Fibroblast of gingiva (primary cell): Measurements from ENCODE around the gene AMBRA1.
A peak's percentile ranks its signal among the peaks of the same experiment; 100 is the strongest.

Experiments used
- DNase-seq: peaks from one replicate; pipeline ENCODE4 v3.0.0-alpha.2; 2011; ENCODE audit warnings: low read depth

AMBRA1 gene, protein sequence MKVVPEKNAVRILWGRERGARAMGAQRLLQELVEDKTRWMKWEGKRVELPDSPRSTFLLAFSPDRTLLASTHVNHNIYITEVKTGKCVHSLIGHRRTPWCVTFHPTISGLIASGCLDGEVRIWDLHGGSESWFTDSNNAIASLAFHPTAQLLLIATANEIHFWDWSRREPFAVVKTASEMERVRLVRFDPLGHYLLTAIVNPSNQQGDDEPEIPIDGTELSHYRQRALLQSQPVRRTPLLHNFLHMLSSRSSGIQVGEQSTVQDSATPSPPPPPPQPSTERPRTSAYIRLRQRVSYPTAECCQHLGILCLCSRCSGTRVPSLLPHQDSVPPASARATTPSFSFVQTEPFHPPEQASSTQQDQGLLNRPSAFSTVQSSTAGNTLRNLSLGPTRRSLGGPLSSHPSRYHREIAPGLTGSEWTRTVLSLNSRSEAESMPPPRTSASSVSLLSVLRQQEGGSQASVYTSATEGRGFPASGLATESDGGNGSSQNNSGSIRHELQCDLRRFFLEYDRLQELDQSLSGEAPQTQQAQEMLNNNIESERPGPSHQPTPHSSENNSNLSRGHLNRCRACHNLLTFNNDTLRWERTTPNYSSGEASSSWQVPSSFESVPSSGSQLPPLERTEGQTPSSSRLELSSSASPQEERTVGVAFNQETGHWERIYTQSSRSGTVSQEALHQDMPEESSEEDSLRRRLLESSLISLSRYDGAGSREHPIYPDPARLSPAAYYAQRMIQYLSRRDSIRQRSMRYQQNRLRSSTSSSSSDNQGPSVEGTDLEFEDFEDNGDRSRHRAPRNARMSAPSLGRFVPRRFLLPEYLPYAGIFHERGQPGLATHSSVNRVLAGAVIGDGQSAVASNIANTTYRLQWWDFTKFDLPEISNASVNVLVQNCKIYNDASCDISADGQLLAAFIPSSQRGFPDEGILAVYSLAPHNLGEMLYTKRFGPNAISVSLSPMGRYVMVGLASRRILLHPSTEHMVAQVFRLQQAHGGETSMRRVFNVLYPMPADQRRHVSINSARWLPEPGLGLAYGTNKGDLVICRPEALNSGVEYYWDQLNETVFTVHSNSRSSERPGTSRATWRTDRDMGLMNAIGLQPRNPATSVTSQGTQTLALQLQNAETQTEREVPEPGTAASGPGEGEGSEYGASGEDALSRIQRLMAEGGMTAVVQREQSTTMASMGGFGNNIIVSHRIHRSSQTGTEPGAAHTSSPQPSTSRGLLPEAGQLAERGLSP (N-terminal part only)

DNA sequence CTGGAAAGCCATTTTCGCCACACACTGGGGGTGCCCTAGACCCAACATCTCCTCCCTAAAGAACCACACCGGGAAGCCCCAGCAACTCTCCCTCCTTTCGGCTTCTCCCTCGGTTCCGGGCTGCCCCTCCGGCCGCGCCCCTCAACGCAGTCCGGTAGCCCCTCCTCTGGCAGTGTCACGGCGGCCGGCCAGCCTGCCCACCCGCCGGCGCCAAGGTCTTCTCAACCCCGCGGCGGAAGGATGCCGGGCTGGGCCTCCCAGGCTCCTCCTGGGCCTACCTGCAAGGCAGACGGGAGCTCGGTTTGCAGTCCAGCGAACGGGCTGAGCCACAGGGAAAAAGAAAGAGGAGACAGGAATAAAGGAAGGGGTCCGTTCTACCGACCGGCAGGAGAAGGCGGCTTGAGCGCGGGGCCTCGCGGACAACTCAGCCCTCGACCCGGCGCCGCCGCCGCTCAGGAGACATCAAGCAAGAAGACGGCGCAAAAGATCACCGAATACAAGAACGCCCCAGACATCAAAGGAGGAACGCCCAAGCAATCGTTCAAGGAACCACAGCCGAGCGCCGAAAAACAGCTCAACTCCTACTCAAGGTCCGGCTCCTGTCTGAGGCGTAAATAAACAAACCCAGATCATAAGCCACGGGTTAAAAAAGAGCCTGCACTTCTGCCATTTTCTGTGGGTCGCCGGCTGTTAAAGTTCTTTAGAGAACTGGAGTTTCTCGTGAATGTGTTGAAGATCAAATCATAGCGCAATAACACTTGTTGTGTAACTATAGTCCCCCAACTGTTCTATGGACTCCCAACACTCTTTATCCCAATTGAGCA lies at the start of gene AMBRA1:
AMBRA1 (minus strand) TSS at position 474 of the 824 bp plus-strand sequence. CDS start 45,643 bp downstream, outside the sequence.
- peak; percentile 91 for DNase-seq

DNA sequence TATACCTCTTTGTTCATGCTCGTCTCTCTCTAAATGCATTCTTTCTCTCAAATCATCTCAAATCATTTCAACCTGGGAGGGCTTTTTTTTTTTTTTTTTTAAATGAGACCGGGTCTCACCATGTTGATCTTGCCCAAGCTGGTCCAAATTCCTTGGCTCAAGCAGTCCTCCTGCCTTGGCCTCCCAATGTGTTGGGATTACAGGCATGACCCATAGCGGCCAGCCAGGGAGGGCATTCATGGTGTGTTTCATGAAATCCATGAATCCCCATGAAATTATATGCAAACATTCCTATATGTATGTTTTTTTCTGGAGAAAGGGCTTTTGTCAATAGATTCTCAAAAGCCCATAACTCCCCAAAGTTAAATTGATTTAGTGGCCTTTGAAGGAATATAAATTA lies 49.7 kb upstream of the AMBRA1 start:
- DNase-seq, result no peak

DNA sequence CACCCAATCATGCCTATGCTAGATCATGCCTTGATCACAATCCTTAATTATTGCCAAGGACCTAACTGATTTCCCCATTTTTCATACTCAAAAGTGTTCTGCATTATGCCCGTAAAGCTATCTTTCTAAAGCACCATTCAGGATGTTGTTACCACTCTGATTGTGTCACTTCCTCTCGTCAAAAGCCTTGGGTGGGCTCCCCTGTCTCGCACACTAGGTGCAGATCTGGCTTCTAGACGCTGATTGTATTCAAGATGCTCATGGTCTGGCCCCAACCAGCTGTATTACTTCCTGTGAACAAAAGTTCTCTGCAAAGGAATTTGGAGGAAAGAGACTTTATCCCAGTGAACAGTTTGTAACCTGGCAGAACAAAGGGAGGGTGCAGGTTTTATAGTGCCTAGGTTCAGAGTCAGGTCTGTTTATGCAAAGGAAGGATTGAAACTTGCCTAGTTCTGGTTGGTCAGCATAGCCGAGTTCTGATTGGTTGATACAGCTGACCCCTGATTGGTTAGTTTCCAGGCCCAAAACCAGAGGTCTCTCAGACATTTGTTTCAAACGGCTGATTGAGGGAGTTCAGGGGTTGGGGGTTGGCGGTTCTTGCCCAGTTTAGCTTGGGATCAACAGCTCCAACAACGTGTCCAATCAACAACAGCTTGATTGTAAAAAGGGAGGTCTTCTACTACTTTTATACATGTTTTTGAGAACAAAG lies 49.0 kb upstream of the AMBRA1 start:
- no peak for DNase-seq

DNA sequence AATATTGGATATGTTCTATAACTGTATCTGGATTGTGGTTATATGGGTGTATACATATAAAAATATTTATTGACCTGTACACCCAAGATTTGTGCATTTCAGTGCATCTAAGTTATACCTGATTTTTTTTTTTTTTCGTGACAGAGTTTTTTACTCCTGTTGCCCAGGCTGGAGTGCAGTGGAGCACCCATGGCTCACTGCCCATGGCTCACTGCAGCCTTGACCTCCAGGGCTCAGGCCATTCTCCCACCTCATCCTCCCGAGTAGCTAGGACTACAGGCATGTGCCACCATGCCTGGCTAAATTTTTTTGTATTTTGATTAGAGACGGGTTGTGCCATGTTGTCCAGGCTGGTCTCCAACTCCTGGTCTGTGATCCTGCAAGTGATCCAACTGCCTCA lies 47.8 kb upstream of the AMBRA1 start:
- no peak for DNase-seq

DNA sequence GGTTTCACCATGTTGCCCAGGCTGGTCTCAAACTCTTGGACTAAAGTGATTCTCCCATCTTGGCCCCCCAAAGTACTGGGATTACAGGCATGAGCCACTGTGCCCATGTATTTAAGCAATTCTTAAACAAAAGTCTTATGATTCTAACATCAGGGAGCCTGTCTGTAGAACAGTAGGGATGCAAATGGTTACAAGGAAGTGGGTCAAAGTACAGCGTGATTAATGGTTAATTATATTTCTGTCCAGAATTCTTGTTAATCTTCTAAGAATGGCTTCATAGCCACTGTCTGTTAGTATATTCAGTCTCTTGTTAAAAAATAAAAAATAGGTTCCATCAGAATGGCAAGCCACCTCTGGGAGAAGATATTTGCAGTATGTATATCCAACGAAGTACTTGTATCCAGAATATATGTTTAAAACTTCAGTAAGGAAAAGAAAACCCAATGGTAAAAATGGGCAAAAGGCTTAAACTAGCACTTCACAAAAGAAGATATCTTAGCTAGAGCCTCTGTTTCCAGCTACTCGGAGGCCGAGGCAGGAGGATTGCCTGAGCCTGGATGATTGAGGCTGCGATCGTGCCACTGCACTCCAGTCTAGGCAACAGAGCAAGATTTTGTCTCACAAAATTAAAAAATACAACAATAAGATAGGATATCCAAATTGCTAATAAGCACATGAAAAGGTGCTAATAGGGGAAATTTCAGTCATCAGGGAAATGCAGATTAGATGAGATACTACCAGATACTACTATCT lies 46.4 kb upstream of the AMBRA1 start:
- no peak for DNase-seq

DNA sequence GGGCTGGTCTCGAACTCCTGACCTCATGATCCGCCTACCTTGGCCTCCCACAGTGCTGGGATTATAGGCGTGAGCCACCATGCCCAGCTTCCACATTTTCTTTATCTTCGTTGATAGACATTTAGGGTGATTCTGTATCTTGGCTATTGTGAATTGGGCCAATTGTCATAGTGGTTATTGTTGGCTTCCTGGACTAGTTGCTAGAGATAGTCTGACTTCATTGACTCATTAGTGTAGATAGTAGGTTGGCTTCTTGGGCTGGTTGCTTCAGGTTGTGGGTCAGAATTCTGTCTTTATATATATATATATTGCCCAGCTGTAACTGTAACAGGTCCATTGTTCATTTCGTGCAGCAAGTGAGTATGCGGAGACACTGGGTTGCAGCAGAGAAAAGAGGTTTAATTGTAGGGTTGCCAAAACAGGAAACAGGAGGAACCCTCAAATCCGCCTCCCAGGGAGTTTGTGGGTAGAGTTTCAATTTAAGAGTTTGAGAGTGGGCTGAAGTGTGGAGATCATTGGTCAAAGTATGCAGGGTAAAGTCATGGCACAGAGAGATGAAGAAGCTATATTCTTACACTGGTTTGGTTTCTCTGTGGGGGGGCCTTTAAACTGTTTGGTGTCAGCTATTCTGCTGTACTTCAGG lies 45.5 kb upstream of the AMBRA1 start:
- DNase-seq, result no peak

DNA sequence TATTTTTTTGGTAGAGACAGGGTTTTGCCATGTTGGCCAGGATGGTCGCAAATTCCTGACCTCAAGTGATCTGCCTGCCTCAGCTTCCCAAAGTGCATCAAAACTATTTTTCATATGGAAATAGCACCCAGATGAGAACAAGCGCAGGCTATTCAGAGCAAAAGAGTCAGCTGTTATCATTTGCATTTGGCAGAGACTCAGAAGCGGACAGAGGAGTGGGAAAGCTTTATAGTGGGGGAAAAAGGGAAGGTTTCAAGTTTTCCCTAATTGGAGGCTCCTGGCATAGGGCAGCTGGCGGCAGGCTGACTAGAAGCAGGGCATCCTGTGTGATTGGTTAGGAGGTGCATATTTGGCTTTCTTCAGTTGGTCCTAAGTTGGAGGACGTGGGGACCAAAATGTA lies 43.7 kb upstream of the AMBRA1 start:
- DNase-seq, result no peak

DNA sequence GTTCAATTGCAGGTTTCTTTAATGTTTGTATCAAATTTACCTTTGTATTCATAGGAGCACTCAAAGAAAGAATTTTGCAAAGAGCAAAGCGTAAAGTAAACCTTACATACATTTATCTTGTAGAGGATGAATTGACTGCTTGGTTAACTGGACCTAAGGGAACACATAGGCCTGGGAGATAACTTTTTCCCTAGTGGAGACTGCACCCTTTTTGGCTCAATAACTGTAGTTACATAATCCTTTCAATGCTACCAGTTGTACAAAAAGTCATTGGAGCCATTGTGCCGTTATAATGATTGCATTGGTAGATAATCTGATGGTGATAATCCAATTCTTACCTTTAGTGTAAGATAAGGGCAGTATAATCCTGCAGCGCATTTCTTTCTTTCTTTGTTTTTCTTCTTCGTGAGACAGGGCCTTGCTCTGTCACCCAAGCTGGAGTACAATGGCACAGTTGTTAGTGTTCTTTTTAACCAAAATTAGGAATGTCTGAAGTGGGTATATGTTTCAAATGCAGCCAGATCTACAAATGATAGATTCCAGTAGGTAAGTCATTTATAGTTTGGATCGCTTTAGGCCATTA lies 41.8 kb upstream of the AMBRA1 start:
- no peak for DNase-seq

DNA sequence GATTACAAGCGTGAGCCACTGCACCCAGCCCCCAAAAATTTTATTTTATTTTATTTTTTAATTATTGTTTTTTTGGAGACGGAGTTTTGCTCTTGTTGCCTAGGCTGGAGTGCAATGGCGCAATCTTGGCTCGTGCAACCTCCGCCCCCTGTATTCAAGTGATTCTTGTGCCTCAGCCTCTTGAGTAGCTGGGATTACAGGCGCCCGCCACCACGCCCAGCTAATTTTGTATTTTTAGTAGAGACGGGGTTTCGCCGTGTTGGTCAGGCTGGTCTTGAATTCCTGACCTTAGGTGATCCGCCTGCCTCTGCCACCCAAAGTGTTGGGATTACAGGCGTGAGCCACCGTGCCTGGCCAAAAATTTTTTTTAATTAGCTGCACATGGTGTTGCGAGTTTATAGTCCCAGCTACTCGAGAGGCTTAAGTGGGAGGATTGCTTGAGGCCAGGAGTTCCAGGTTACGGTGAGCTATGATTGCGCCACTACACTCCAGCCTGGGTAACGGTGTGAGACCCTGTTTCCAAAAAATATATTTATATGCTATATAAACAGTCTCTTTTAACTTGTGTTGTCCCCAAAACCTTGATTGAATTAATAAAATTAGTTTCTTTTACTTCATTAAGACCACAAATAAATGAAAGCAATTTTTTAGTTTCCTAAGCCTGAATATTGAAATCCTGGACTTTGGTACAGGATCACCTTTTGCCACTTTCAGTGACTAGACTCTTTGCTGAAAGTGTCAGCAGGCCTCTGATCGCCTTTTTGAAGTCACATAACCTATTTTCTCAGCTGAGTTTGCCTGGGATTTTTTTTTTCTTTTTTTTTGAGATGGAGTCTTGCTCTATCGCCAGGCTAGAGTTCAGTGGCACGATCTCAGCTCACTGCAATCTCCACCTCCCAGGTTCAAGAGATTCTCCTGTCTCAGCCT lies 39.7 kb upstream of the AMBRA1 start:
- no peak for DNase-seq

DNA sequence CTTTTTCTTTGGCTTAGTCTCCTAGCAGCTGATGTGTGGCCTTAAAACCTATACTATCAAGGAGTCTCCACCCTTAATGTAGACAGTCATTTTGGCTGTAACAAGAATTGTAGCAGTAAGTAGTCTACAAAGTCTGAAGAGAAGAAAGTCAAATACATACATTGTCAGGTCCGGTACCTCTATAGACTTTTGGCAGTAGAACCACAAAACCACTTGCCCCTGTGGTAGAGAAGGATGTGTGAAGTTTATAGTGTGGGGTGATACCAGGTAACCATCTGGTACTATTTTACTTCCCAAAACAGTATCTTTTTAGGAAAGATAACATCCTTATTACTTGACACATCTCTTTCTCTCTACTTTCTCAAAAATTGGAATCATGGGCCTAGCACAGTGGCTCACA lies 38.7 kb upstream of the AMBRA1 start:
- DNase-seq, result no peak

DNA sequence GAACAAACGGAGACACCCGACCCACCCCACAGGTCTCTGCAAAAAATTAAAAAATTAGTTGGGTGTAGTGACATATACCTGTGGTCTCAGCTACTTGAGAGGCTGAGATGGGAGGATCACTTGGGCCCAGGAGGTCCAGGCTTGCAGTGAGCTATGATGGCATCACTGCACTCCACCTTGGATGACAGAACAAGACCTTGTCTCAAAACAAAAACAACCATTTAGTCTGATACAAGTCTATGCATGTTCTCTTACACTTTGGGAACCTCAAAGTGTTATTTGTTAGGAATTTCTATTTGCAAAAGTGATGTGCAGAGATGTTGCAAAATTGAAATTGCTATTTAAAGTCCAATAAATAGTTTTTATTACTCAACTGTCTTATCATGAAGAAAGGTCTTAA lies 37.9 kb upstream of the AMBRA1 start:
- no peak for DNase-seq

DNA sequence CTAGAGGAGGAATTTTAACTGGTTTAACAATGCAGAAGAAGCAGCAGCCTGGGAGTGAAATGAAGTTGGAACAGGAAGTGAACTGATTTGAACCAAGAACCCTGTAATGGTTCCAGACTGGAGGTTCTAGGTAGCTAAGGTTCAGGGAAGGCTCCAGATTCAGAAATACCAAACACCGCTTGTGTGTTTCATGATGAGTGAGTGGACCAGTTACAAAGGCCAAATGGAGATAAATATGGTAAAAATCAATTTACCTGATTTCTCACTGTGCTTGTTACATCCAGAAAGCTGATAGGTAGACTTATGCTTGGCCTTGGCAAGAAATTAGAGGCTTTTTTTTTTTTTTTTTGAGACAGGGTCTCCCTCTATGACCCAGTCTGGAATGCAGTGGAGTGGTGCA lies 36.4 kb upstream of the AMBRA1 start:
- DNase-seq, result no peak

DNA sequence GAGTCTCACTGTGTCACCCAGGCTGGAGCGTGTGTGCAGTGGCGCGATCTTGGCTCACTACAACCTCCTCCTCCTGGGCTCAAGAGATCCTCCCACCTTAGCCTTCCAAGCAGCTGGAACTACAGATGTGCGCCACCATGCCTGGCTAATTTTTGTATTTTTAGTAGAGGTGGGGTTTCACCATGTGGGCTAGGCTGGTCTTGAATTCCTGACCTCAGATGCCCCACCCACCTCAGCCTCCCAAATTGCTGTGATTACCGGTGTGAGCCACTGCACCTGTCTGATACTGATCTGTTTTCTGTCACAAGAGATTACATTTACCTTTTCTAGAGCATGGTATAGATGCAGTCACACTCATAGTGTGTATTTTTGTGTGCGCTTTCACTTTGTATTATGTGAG lies 35.1 kb upstream of the AMBRA1 start:
- no peak for DNase-seq

DNA sequence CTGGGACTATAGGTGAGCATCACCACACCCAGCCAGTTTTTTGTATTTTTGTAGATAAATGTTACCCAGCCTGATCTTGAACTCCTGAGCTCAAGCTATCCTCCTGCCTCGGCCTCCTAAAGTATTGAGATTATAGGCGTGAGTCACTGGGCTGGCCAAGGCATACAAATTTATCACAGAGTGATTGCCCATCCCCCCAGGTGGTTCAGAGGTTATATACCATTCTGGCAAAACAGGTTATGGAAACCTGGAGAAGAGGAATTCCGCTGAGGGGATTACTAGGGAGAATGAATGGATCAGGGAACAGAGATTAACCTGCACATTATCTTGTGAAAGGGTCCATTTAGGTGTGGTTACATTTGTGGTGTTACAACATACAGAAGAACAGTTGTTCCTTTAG lies 31.6 kb upstream of the AMBRA1 start:
- DNase-seq, result no peak

DNA sequence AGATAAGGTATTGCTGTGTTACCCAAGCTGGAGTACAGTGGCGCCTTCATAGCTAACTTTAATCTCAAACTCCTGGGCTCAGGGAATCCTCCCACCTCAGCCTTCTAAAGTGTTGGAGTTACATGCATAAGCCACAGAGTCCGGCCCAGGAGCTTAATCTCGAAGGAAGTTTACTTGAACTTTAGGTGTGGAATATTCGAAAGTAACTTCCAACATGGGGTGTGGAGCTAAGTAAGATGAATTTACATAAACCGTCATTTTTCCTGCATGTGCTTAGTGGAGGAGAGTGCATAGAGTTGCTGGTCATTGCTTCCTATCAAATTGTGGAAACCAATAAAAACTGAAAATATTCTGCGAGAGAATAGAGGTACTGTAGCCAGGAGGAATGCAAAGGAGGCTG lies 25.0 kb upstream of the AMBRA1 start:
- no peak for DNase-seq

DNA sequence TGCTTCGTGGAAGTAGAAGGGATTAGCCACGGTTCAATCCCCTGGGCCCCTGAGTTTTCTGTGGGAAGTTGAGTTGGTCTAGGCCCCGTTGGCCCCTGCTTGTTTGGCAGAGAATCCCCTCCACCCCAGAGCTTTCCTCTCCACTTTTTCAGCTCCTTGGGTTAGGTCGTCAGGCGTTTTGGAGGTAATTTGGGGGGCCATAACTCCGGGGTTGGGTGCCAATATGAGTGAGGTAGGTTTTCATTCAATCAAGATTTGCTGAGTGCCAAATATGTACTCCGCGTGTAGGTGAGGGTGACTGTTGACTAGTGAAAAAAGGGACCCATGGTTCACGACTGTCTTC lies 24.1 kb upstream of the AMBRA1 start:
- no peak for DNase-seq

DNA sequence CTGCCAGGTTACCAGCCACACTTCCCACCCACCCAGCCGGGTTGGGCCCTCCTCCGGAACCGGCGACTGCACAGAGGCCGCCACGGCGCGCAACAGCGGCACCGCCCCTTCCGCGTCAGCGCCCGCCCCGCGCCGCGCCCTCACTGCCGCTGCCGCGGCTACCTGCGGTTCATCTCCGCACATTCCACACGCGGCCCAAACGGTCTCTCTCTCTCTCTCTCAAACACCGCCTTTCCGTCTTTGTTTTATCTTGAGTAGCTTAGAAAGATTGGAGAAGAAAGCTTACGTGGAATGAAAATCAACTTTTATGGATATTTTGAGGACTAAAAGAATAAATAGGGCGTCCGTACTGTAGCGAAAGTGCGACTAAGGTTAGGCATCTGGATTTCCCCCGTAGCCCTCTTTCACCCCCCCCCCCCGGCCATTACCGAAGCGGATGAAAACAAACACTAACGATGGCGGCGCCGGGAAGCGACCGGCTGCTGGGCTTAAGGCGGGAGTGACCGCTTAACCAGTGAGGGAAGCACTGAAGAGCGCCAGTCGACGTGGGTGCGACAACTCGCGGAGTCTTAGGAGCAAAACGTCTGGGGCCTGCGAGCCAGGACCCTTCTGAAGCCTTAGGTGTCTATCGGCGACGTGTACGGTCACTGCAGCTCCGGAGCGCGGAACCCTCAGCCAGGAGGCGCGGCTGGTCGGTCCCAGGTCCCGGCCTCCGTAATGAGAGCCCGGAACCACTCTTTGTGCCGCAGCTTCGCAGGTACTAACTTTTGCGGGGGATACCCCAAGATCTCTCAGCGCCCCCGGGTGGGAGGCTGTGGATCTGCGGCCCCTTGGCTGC lies 23.5 kb upstream of the AMBRA1 start, which contains the start of the genes ATG13 and HARBI1:
ATG13 (plus strand) TSS at position 420 of the 838 bp plus-strand sequence. CDS start 26,739 bp downstream, outside the sequence.
HARBI1 (minus strand) TSS at position 94 of the 838 bp plus-strand sequence. CDS start 990 bp downstream, outside the sequence.
- peak; percentile 89 for DNase-seq
